KMS-11 (cell line): ENCODE measurements around the gene SAG.

Experiments
- H2AFZ ChIP-seq: fragments of 200-600 bp; sonication (generic); 2 replicates; pipeline ENCODE4 v1.6.1; 2016; ENCODE audit warnings: antibody characterized with exemption, mixed run types, low read depth
- H3K27ac ChIP-seq: fragments of 200-600 bp; sonication (generic); 2 replicates; pipeline ENCODE4 v1.6.1; 2016; ENCODE audit warnings: mild to moderate bottlenecking, mixed run types
- H3K27me3 ChIP-seq: fragments of 200-600 bp; sonication (generic); 2 replicates; pipeline ENCODE4 v1.6.1; 2017; ENCODE audit warnings: mild to moderate bottlenecking, low read depth, mixed run types, moderate library complexity; ENCODE audit not compliant: insufficient read depth
- H3K36me3 ChIP-seq: fragments of 200-600 bp; sonication (generic); 2 replicates; pipeline ENCODE4 v1.6.1; 2017; ENCODE audit warnings: mild to moderate bottlenecking, mixed run types; ENCODE audit not compliant: insufficient read depth
- H3K4me1 ChIP-seq: fragments of 200-600 bp; sonication (generic); 2 replicates; pipeline ENCODE4 v1.6.1; 2016; ENCODE audit warnings: mild to moderate bottlenecking, low read depth, mixed run types; ENCODE audit not compliant: poor library complexity, severe bottlenecking
- H3K4me2 ChIP-seq: fragments of 200-600 bp; sonication (generic); 2 replicates; pipeline ENCODE4 v1.7.0; 2016; ENCODE audit warnings: mild to moderate bottlenecking, mixed run types
- H3K4me3 ChIP-seq: fragments of 200-600 bp; sonication (generic); IDR thresholded peaks from 2 replicates; pipeline ENCODE4 v1.6.1; 2017; ENCODE audit warnings: low read depth, low read length, mixed read lengths; ENCODE audit not compliant: insufficient read depth
- H3K79me2 ChIP-seq: fragments of 200-600 bp; sonication (generic); 2 replicates; pipeline ENCODE4 v1.6.1; 2016; ENCODE audit warnings: low read depth, mixed run types; ENCODE audit not compliant: insufficient read depth
- H3K9ac ChIP-seq: fragments of 200-600 bp; sonication (generic); 2 replicates; pipeline ENCODE4 v1.6.1; 2016; ENCODE audit warnings: mild to moderate bottlenecking, mixed run types
- H4K20me1 ChIP-seq: fragments of 200-600 bp; sonication (generic); 2 replicates; pipeline ENCODE4 v1.6.1; 2016; ENCODE audit warnings: mild to moderate bottlenecking, mixed run types; ENCODE audit not compliant: insufficient read depth
- CTCF ChIP-seq: fragments of 200-600 bp; sonication (generic); conservative IDR thresholded peaks from 2 replicates; pipeline ENCODE4 v1.6.1; 2017; ENCODE audit warnings: low read depth, mild to moderate bottlenecking, antibody characterized with exemption, low read length, moderate library complexity, mixed read lengths

SAG gene

DNA sequence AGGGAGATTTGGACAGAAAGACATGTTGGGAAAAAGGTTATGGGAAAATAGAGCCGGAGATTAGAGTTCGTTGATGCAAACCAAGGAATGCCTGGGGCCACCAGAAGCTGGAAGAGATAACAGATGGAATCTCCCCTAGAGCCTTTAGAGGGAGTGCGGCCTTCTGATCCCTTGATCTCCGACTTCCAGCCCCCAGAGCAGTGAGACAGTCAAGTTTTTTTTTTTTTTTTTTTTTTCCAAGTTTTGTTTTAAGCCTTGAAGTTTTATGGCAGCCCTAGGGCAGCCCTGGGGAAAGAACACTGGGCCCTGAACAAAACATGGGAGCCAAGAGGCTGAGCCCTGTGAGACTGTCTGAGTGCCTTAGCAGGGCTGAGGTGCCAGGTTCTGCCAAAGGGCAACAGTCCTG lies 53.2 kb downstream of the SAG start:
- Histone ChIP-seq H3K4me2 (no peak overlapping the region), H2AFZ (no peak overlapping the region), H3K36me3 (no peaks in the 10 kb centered on the region), H3K9ac (no peak overlapping the region), H3K4me1 (peaks cover 4% of the 10 kb centered on the region), H3K79me2 (peaks cover 15% of the 10 kb centered on the region; the same call in 1 of the 2 replicates), H3K27ac (no peak overlapping the region), H4K20me1 (no peaks in the 10 kb centered on the region), H3K4me3 (no peak overlapping the region), H3K27me3 (no peaks in the 10 kb centered on the region)
- no peak for TF ChIP-seq CTCF

GRCh38 chr2:233361297-233361696 lies 53.7 kb downstream of the SAG start:
- Histone ChIP-seq H3K79me2 (peaks cover 10% of the 10 kb centered on the region; the same call in 1 of the 2 replicates), H3K27me3 (no peaks in the 10 kb centered on the region), H4K20me1 (no peaks in the 10 kb centered on the region), H3K27ac (no peak overlapping the region), H3K9ac (no peak overlapping the region), H3K4me2 (no peak overlapping the region), H3K4me1 (no peaks in the 10 kb centered on the region), H2AFZ (no peak overlapping the region), H3K4me3 (no peak overlapping the region), H3K36me3 (no peaks in the 10 kb centered on the region)
- no peak for TF ChIP-seq CTCF

- no peak overlapping the region for H3K4me2 ChIP-seq
- no peaks in the 10 kb centered on the region for H3K4me1 ChIP-seq
- H2AFZ ChIP-seq, result no peak overlapping the region
- H3K4me3 ChIP-seq, result no peak overlapping the region
- H3K79me2 ChIP-seq, result peaks cover 8% of the 10 kb centered on the region; the same call in 1 of the 2 replicates
- H3K27ac ChIP-seq, result no peak overlapping the region
- H3K36me3 ChIP-seq, result no peaks in the 10 kb centered on the region
- H3K9ac ChIP-seq, result no peak overlapping the region
- no peak for TF ChIP-seq CTCF
- H4K20me1 ChIP-seq, result no peaks in the 10 kb centered on the region
- H3K27me3 ChIP-seq, result no peaks in the 10 kb centered on the region
These were observed 55.1 kb downstream of the SAG start for GRCh38 chr2:233362742-233363141.

- no peak overlapping the region for H3K27ac ChIP-seq
- H3K36me3 ChIP-seq, result no peaks in the 10 kb centered on the region
- H4K20me1 ChIP-seq, result no peaks in the 10 kb centered on the region
- H3K4me2 ChIP-seq, result no peak overlapping the region
- no peak overlapping the region for H3K4me3 ChIP-seq
- peaks cover 2% of the 10 kb centered on the region; the same call in 1 of the 2 replicates for H3K79me2 ChIP-seq
- H3K27me3 ChIP-seq, result no peaks in the 10 kb centered on the region
- no peak overlapping the region for H2AFZ ChIP-seq
- TF ChIP-seq CTCF, result no peak
- H3K4me1 ChIP-seq, result no peaks in the 10 kb centered on the region
- no peak overlapping the region for H3K9ac ChIP-seq
These were observed 56.2 kb downstream of the SAG start for GRCh38 chr2:233363744-233364235.
